A673 (cell line): ENCODE data around the gene THAP4. TPM values are rescaled to one million over a fixed set of nuclear protein-coding genes. Genes with fewer than 3 reads are reported as not detected.

ENCODE experiments used
- BruUV-seq: library from RNA; stranded (reverse); fragments of 400-500 nt; replicated peaks from 2 replicates; lab custom pipeline; 2021; lab: Mats Ljungman, UMichigan
- CTCF ChIA-PET: fragments of 300-600 bp; sonication (Branson Sonifier 250); formaldehyde crosslinking; loops from one replicate; lab custom pipeline; 2022; ENCODE audit warnings: antibody characterized with exemption; lab: Charles Lee
- POLR2A ChIA-PET: fragments of 300-600 bp; sonication (Branson Sonifier 250); formaldehyde crosslinking; loops from one replicate; lab custom pipeline; 2022; ENCODE audit warnings: antibody characterized with exemption; ENCODE audit not compliant: low non-redundant PET; lab: Charles Lee
- DNase-seq: peaks from one replicate; pipeline ENCODE4 v3.0.0-alpha.2; 2015; ENCODE audit warnings: low spot score
- H3K27ac ChIP-seq: fragments of 200-600 bp; sonication (generic); 2 replicates; pipeline ENCODE4 v1.5.1; 2016; ENCODE audit warnings: mixed run types, low read depth, mild to moderate bottlenecking, mixed read lengths, antibody characterized with exemption, low read length; ENCODE audit not compliant: poor library complexity, severe bottlenecking
- H3K27me3 ChIP-seq: fragments of 200-600 bp; sonication (generic); replicated peaks from 2 replicates; pipeline ENCODE4 v1.6.1; 2017; ENCODE audit warnings: mixed run types, low read depth, mild to moderate bottlenecking, mixed read lengths, antibody characterized with exemption, low read length; ENCODE audit not compliant: insufficient read depth, poor library complexity
- H3K36me3 ChIP-seq: fragments of 200-600 bp; sonication (generic); 2 replicates; pipeline ENCODE4 v1.6.1; 2016; ENCODE audit warnings: mixed run types, mild to moderate bottlenecking, mixed read lengths, antibody characterized with exemption, low read length; ENCODE audit not compliant: insufficient read depth, poor library complexity, severe bottlenecking
- H3K4me1 ChIP-seq: fragments of 200-600 bp; sonication (generic); 2 replicates; pipeline ENCODE4 v1.6.1; 2017; ENCODE audit warnings: mixed run types, mild to moderate bottlenecking, mixed read lengths, antibody characterized with exemption, low read length; ENCODE audit not compliant: insufficient read depth, poor library complexity, severe bottlenecking
- H3K4me3 ChIP-seq: fragments of 200-600 bp; sonication (generic); 2 replicates; pipeline ENCODE4 v1.5.1; 2016; ENCODE audit warnings: low read depth, mixed run types, mild to moderate bottlenecking, mixed read lengths, low read length; ENCODE audit not compliant: poor library complexity, severe bottlenecking
- H3K9me3 ChIP-seq: fragments of 200-600 bp; sonication (generic); 2 replicates; pipeline ENCODE4 v1.6.1; 2016; ENCODE audit warnings: mixed run types, low read depth, mild to moderate bottlenecking, mixed read lengths, antibody characterized with exemption, low read length; ENCODE audit not compliant: poor library complexity, severe bottlenecking
- CTCF ChIP-seq: fragments of 300-800, 200-600 bp; sonication (generic); conservative IDR thresholded peaks from 2 replicates; pipeline ENCODE4 v1.5.1; 2017; ENCODE audit warnings: low read depth, mild to moderate bottlenecking, antibody characterized with exemption, low read length, moderate library complexity, mixed read lengths
- EZH2 ChIP-seq: fragments of 200-600 bp; sonication (generic); IDR thresholded peaks from 2 replicates; pipeline ENCODE4 v1.6.1; 2017; ENCODE audit warnings: borderline replicate concordance, low read depth, mild to moderate bottlenecking, mixed read lengths, antibody characterized with exemption, low read length; ENCODE audit not compliant: poor library complexity, severe bottlenecking
- intact Hi-C: fragments of 100-400 bp; cut with micrococcal nuclease; formaldehyde crosslinking; loops from one replicate; pipeline ENCODE4 v1.10.0; 2022; ENCODE audit not compliant: unreplicated experiment
- total RNA-seq: library from RNA; stranded (reverse); gene quantifications from 2 replicates; pipeline ENCODE4 v1.2.3, GENCODE V29; 2021

THAP4 gene
- total RNA-seq, 1 experiment from 2014 or later, result 82.0 TPM

- intact Hi-C loops, result no loop called here
- no peak for TF ChIP-seq EZH2
- TF ChIP-seq CTCF, result no peak
- BruUV-seq, result no TSS peak
- H3K9me3 ChIP-seq, result no peaks in the 10 kb centered on the region
- DNase-seq, result no peak
- POLR2A ChIA-PET, result no interaction called here
- no peak overlapping the region for H3K27ac ChIP-seq
- H3K36me3 ChIP-seq, result peaks cover 90% of the 10 kb centered on the region
- H3K4me1 ChIP-seq, result peaks cover 6% of the 10 kb centered on the region
- H3K27me3 ChIP-seq, result no peaks in the 10 kb centered on the region
- no peak overlapping the region for H3K4me3 ChIP-seq
- CTCF ChIA-PET, result no interaction called here
These were observed 44.1 kb upstream of the THAP4 start for GRCh38 chr2:241680827-241681599.

- Histone ChIP-seq H3K4me1 (no peaks in the 10 kb centered on the region), H3K27ac (no peak overlapping the region), H3K4me3 (no peak overlapping the region), H3K36me3 (peaks cover 90% of the 10 kb centered on the region), H3K27me3 (no peaks in the 10 kb centered on the region), H3K9me3 (no peaks in the 10 kb centered on the region)
- DNase-seq, result no peak
- intact Hi-C loops, result no loop called here
- CTCF ChIA-PET, result no interaction called here
- POLR2A ChIA-PET, result no interaction called here
- TF ChIP-seq EZH2, result no peak
- no peak for TF ChIP-seq CTCF
- no TSS peak for BruUV-seq
These were observed 43.1 kb upstream of the THAP4 start for GRCh38 chr2:241680044-241680443.

- H3K4me3 ChIP-seq, result no peak overlapping the region
- peaks cover 84% of the 10 kb centered on the region for H3K36me3 ChIP-seq
- intact Hi-C loops, result no loop called here
- H3K9me3 ChIP-seq, result no peaks in the 10 kb centered on the region
- H3K27me3 ChIP-seq, result no peaks in the 10 kb centered on the region
- no peaks in the 10 kb centered on the region for H3K4me1 ChIP-seq
- ChIA-PET CTCF (no interaction called here), POLR2A (no interaction called here)
- no TSS peak for BruUV-seq
- no peak overlapping the region for H3K27ac ChIP-seq
- no peak for DNase-seq
- TF ChIP-seq CTCF (no peak), EZH2 (no peak)
These were observed 42.0 kb upstream of the THAP4 start for GRCh38 chr2:241678784-241679540.
